Left lobe of liver (tissue), 2 donors: ENCODE measurements around the gene RYR2. TPM values are rescaled to one million over a fixed set of nuclear protein-coding genes. Genes with fewer than 3 reads are reported as not detected.

ENCODE experiments used
- ATAC-seq: fragments of 200-7000 bp; cut with Tn5 transposase; one replicate; pipeline ENCODE4 v1.9.1; 2020; ENCODE audit warnings: mild to moderate bottlenecking, moderate library complexity
- DNase-seq: peaks from one replicate; pipeline ENCODE4 v3.0.0-alpha.2; 2020; ENCODE audit warnings: low spot score
- total RNA-seq: library from RNA; stranded (reverse); gene quantifications from one replicate; pipeline ENCODE4 v1.2.1, GENCODE V29; 2021
- donor health status: DM: no; HTN: no; CAD: no; lungs with moderate emphysema.
- donor health status: DM: no; HTN: yes; CAD: no.

Gene RYR2
- total RNA-seq, 1 donor from 2014 or later = 0.03 TPM

DNA sequence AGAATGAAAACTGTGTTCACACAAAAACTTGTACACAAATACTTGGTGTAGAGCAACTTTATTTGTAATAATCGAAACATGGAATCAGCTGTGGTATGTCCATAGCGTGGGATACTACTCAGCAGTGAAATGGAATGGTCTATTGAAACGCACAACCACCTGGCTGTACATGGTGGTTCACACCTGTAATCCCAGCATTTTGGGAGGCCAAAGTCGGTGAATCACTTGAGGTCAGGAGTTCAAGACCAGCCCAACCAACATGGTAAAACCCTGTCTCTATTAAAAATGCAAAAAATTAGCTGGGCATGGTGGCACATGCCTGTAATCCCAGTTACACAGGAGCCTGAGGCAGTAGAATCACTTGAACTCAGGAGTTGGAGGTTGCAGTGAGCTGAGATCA is 356.8 kb downstream of the RYR2 start:
- no peak for ATAC-seq

DNA sequence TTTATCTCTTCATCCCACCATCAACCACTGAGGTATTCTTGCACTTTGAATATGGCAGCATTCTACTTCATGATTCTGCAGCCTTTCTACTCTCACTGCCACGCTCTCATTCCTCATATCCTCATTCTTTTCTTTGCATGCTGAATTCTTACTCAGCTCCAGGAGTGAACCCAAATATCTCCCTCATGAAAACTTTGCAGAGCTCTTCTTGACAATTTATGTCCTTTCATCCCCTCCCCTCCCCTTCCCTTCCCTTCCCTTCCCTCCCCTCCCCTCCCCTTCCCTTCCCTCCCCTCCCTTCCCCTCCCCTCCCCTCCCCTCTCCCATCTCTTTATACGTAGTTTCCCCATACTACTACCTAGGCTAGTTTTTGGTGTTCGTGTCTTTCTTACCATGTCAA is 363.9 kb downstream of the RYR2 start:
- ATAC-seq (no peak), DNase-seq (no peak)

More for the DNA sequence above, 356.8 kb downstream of the RYR2 start:
- no peak for DNase-seq

- DNase-seq (no peak), ATAC-seq (no peak)
These were observed 369.6 kb downstream of the RYR2 start for GRCh38 chr1:237411621-237412020.

- DNase-seq (no peak), ATAC-seq (no peak)
These were observed 375.1 kb downstream of the RYR2 start for GRCh38 chr1:237416924-237417655.

- DNase-seq = no peak
- no peak for ATAC-seq
These were observed 386.8 kb downstream of the RYR2 start for GRCh38 chr1:237428809-237429208.

GRCh38 chr1:237429252-237429651 is 387.3 kb downstream of the RYR2 start:
- ATAC-seq (no peak), DNase-seq (no peak)

DNA sequence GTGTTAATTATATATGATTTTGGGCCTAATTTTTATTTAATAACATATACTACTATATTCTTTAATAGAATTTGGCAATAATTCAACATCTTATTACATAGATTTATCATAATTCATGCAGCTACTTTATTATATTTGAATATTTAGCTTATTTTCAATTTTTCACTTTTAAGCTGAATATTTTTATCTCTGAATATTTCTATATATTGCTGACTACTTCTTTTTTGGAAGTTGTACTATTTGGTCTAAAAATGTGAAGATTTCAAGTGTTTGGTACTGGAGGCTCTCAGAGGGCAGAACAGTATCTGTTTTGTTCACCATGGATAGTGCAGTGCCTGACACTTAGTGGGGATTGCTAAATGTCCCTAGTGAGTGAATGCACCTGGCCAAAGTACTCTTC is 389.5 kb downstream of the RYR2 start:
- ATAC-seq = no peak

GRCh38 chr1:237440346-237440745 is 398.4 kb downstream of the RYR2 start:
- ATAC-seq (no peak), DNase-seq (no peak)

More for the DNA sequence above, 389.5 kb downstream of the RYR2 start:
- no peak for DNase-seq

DNA sequence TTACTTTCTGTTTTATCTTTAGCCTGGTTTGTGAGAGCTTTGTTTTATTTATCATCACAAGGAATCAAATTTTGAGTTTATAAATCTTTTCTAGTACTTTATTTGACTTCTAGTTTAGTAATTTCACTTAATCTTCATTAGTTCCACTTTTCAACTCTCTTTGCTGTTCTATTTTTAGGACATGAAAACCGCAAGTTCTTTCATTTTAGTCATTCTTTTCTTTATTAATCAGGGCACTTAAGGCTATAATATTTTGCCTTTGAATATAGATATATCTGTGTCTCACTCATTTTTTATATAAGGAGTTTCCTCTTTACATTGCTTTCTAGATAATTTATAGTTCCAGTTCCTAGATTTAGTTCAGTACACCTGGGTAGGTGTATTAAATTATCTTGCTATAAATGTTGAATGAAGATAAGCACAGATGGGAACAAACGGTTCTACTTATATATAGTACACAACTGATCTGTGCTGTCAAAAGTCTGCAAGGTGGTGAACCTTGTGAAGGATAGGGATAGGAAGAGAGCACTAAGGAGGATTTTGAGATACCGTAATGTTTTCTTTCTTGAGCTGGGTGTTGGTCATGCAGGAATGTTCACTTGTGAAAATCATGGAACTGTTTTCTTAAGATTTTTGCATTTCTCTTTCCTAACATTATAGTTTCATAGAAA is 402.3 kb downstream of the RYR2 start:
- no peak for ATAC-seq
- no peak for DNase-seq

- DNase-seq = no peak
These were observed 406.1 kb downstream of the RYR2 start for GRCh38 chr1:237448042-237448441.

DNA sequence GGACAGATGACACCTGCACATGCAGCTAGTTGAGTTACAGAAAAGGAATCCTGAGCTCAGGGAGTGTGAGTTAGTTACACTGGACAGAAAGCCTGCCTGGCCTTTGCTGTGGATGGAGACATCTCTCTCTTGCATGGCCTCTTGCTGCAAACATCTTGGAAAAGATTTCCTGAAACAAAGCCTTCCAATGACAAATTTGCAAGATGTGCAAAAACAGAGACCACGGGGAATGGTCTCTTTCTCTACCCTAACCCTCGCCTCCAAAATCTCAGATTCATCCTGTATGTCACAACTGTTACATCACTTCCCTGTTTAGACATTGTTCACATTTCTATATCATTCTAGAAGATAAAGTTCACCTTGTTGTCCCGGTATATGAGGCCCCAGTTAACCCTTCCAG is 415.6 kb downstream of the RYR2 start:
- DNase-seq = no peak
- ATAC-seq = no peak

More at GRCh38 chr1:237448042-237448441, 406.1 kb downstream of the RYR2 start:
- ATAC-seq = no peak

GRCh38 chr1:237467320-237467719 is 425.3 kb downstream of the RYR2 start:
- ATAC-seq = no peak
- DNase-seq = no peak

GRCh38 chr1:237470712-237471338 is 428.8 kb downstream of the RYR2 start:
- DNase-seq = no peak
- no peak for ATAC-seq

DNA sequence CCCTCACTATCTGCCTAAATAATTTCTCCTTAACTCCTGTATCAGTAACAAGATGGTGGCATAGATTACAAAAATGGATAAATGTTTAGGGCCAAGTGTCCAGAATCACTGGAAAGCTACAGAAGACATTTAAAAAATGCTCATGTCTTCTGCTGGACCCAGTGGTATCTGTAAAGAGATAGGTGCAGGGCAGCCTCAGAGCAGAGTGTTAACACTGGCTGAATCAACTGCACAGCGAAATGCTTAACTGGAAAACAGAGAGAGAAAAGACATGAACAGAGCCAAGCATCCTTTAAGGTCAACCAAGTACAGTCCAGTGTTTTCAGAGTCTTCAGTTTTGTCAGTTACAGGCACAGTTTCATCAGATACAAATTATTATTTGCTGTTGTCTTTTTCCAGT is 429.4 kb downstream of the RYR2 start:
- DNase-seq (no peak), ATAC-seq (no peak)

DNA sequence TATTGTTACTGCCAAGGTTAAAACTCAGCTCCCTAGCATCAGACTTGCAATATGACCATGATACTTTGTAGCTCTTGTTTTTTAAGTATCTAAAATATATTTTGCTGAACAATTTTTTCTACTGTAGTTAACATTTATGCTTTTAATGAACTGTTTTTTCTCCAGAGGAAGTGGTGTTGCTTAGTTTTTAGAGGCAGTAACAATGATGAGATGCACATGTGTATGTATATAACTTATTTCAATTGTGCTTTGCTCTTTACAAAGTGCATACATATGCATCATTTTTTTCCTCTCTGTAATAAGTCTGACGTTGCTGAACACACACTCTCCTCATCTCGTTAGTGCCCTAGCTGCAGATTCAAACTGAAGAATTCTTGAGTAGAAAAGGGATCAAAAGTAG is 430.0 kb downstream of the RYR2 start:
- ATAC-seq (no peak), DNase-seq (no peak)

- DNase-seq (no peak), ATAC-seq (no peak)
These were observed 431.9 kb downstream of the RYR2 start for GRCh38 chr1:237473854-237474253.

DNA sequence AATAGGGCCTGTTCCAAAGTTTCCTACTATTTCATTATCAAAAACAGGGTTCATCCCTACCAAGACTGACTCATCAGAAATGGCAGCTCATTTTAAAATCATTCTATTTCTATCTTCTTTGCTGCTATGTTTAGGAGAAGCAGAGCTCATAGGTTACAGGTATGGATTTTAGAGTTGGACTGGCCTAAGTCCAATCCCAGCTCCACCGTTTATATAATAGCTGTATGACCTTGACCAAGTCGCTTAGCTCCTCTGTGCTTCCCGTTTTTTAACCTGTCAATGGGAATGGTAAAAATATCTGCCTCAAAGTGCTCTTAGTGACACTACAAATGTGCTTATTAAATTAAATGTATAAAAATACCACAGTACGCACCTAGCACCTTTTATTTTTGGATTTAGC is 436.1 kb downstream of the RYR2 start:
- no peak for DNase-seq
- ATAC-seq = no peak

GRCh38 chr1:237478842-237479241 is 436.9 kb downstream of the RYR2 start:
- DNase-seq (no peak), ATAC-seq (no peak)

DNA sequence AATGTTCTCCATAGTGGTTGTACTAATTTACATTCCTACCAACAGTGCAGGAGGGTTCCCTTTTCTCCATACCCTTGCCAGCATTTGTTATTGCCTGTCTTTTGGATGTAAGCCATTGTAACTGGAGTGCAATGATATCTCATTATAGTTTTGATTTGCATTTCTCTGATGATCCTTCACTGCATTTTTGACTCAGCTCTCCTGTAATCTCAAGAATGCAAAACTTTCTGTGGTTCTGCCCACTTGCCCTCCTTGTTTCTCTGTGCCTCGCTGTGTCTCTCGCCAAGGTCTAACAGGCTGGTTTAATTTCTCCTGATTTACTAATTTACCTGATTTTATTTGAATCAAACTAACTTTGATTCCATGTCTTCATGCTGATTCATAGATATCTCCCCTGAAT is 440.8 kb downstream of the RYR2 start:
- DNase-seq = no peak
- no peak for ATAC-seq

DNA sequence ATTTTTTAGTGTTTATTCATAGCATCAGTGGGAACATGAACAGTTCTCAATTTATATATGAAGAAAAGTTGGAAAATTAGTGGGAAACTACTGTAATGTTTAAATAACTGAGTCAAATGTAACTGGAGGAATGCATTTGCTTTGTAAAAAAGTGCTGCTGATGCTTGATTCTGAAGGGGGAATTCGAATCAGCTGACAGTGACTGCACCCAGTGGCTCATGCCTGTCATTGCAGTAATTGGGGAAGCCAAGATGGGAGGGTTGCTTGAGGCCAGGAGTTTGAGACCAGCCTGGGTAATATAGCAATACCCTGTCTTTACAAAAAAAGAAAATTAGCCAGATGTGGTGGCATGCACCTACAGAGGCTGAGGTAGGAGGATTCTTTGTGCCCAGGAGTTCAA is 450.4 kb downstream of the RYR2 start:
- DNase-seq (no peak), ATAC-seq (no peak)

- ATAC-seq (no peak), DNase-seq (no peak)
These were observed 458.6 kb downstream of the RYR2 start for GRCh38 chr1:237500566-237500965.

DNA sequence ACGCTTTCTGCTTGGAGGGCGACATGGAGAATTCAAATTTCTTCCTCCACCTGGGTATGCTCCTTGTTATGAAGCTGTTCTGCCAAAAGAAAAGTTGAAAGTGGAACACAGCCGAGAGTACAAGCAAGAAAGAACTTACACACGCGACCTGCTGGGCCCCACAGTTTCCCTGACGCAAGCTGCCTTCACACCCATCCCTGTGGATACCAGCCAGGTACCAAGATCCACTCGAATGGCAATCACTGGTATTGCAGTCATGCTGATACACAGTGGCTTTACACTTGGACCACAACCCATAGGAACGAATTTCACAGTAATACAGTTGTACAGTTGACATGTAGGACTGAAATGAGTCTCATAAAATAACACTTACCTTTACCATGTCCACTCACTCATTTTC is 461.3 kb downstream of the RYR2 start:
- DNase-seq (no peak), ATAC-seq (no peak)
